GM21515 (cell line): ENCODE results near the gene CCDC188.

ENCODE experiments used
- ATAC-seq: cut with Tn5 transposase; IDR thresholded peaks from one replicate; pipeline ENCODE4 v1.9.1; 2021; ENCODE audit not compliant: unreplicated experiment

Gene CCDC188

DNA sequence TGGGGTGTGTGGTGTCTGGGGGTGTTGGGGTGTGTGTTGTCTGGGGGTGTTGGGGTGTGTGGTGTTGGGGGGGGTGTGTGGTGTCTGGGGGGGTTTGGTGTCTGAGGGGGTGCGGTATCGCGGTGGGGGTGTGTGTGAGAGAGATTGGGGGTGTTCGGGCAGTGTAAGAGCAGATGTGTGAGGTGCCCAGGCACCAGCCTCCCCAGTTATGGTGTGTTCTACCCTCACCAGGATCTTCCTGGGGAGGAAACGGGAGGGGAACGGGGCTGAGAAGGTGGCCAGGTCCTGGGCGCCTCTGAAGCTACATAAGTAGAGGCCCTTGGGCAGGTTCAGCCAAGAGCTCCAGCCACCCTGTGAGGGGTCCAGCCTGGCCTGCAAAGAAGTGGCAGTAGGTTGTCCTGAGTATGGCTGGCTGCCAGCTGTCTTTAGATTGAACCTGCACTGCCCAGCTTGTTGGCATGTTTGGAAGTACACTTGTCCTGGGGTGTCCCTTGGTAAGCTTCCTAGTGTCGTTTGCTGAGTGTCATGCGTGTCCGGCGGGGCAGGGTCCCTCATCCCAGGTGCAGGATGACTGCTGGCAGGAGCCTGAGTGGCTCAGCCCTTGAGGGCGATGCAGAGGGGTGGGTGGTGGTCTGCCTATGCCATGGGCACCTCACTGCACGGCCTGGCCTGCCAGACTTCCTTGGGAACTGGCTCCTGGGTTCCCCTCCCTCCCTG lies 27.3 kb downstream of the CCDC188 start:
- ATAC-seq = no peak

DNA sequence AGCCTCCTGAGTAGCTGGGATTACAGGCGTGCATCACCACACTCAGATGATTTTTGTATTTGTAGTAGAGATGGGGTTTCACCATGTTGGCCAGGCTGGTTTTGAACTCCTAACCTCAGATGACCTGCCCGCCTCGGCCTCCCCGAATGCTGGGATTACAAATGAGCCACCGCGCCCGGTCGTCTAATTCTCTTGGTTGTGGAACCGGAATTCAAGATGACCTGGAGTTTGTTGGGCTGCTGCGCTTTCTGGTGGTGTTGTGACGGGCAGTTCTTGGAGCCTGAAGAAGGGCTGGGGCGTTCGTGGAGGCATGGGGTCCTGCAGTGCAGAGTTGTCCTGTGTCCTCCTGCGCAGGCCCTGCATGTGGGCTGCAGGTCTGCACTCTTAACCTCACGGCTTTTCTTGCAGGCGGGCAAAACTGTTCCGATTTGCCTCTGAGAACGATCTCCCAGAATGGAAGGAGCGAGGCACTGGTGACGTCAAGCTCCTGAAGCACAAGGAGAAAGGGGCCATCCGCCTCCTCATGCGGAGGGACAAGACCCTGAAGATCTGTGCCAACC lies 28.9 kb downstream of the CCDC188 start:
- no peak for ATAC-seq

DNA sequence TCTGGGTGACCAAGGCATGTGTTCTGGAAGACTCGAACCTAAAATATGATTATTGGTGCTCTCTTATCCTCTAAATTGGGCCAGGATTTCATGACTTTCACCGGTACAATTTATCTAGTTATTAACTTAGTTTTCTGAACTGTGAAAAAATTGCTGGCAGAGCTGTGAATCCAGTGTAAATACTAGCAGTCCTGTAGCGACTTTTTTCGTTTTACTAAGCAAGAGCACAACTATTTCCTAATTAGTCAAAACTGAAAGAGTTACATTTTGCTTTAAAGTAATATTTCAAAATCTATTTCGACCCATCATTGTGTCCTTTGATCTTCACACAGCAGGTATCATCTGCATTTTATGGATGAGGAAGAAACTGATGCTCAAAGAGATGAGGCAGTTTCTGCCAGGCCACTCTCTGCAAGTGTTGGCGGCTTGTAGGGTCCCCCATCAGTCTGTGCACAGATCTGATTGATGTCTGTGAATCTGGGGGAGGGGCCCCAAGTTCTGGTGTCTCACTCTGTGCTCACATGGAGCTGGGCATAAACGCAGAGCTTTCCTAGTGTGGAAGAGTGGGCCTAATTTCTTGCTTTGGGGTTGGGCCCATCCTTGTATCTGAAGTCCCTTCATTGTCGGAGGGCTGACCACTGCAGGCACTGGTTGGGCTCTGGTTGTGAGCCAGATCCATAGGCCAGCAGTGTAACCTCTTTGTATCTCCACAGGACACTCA lies 32.4 kb downstream of the CCDC188 start:
- no peak for ATAC-seq

DNA sequence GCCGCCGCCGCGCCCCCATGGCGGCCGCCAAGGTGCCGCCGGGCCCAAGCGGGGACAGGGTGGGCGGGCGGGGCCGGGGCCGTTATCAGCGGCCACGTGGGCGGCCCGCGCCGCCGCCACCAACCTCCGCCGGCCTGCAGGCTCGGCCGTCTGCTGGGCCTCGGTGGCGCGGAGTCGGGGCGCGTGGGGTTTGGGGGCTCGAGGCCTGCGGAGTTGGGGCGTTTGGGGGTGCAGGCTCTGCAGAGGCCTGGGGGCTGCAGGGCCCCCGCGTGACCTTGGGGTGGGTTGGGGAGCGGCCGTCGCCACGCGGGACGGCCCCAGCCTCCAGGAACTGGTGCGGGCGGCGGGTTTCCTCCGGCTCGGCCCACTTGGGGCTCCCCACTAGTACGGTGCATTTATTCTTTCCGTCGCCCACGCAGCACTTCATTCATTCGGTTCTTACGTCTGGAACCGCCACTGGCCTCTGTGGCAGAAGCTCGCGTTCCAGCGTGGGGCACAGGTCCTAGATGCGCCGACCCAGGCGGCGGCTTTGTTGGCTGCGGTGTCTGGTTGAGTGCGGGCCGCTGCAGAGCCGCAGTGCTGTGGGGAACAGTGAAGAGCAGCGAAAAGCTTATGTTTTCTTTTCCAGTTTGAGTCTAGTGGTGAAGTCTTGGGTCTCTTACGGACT lies 33.1 kb downstream of the CCDC188 start:
- ATAC-seq = peak; percentile 20

DNA sequence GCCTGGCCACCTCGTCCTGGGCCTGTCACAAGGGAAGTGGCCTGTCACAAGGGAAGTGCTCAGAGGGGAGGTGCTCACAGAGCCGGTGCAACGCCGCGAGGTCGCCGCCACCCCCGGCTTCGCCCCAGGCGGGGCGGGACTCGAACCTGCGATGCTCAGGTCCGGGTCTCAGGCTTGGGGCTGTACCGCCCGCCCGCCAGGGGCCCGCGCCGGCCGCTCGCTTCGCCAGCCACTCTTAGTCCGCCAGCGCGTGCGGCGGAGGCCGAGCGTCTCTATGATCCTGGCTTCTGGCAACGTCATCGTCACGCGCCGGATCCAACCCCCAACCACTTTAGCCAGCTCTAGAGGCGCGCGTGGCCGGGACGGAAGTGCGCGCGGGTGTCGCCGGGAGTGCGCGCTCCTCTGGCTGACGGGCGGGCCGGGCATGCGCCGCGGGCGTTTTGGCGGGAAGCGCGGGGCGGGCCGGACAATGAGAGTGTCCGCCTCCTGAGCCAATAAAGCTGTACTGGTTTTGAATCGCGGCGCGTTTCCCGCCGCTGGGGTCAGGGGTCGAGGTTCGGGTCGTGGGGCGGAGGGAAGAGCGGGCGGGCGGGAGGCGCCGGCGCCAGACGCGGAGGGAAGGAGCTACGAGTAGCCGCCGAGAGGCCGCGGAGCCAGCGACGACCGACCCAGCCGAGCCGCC lies 33.8 kb downstream of the CCDC188 start, which contains the start of gene TRMT2A:
Gene TRMT2A, minus strand, starts transcription at position 276 of the 682 bp plus-strand sequence. CDS start 320 bp downstream, outside the sequence.
- ATAC-seq = peak; percentile 70

DNA sequence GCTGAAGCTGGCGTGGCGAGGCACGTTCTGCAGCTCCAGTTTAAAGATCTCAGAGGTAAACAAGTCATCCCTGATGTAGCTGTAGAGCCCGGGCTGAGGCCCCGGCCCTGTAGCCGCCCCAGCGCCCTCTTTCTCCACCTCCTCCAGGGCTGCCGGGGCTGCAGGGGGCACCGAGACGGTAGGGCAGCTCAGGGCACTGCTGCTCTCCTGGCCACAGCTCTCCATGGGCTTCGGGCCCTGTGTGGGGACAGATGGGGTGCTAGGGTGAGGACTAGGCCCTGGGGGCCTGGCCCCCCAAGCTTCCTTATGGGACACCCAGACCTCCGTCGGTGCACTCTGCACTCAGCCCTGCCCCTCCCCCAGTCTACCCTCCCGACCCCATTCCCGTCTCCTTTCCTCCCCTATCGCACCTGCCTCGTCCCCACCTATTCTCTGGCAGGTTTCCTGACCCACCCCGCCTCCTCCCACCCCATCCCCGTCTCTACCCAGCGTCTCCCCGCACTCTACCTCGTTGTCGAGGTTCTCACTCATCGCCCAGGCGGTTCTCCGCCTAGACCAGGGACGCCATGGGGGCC lies 34.4 kb downstream of the CCDC188 start:
- ATAC-seq = no peak

DNA sequence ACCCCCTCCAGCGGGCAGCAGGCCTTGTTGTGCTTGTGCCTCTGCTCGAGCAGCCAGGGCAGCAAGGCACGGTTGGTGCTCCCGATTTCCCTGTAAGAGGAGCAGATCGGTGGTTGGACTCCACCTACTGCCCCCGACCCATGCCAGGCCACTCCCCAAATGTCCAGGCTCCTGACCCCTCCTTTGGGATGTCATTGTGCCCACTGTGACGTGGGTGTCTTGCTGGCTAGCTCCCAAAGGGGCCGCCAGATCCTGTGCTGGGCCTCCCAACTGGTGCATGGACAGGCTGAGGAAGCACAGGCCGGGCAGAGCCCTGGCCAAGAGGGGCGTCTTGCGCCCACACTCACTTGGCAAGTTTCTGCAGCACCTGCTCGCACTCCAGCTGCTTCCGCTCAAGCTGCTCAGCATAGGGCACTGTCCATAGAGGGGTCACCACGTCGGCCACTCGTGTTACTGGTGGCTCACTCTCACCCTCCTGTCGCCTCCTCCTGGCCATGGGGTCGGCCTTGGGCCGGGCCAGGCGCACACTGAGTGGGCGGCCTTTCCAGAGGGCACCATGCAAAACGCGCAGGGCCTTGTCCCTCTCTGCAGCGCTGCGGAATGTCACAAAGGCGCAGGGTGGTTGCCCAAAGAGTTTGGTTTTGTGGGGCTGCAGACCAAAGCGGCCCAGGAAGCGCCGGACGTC lies 35.0 kb downstream of the CCDC188 start, which contains the start of gene RANBP1:
Gene RANBP1, plus strand, starts transcription at position 414 of the 685 bp plus-strand sequence. Its CDS starts 81 bp downstream, at position 495.
- no peak for ATAC-seq

DNA sequence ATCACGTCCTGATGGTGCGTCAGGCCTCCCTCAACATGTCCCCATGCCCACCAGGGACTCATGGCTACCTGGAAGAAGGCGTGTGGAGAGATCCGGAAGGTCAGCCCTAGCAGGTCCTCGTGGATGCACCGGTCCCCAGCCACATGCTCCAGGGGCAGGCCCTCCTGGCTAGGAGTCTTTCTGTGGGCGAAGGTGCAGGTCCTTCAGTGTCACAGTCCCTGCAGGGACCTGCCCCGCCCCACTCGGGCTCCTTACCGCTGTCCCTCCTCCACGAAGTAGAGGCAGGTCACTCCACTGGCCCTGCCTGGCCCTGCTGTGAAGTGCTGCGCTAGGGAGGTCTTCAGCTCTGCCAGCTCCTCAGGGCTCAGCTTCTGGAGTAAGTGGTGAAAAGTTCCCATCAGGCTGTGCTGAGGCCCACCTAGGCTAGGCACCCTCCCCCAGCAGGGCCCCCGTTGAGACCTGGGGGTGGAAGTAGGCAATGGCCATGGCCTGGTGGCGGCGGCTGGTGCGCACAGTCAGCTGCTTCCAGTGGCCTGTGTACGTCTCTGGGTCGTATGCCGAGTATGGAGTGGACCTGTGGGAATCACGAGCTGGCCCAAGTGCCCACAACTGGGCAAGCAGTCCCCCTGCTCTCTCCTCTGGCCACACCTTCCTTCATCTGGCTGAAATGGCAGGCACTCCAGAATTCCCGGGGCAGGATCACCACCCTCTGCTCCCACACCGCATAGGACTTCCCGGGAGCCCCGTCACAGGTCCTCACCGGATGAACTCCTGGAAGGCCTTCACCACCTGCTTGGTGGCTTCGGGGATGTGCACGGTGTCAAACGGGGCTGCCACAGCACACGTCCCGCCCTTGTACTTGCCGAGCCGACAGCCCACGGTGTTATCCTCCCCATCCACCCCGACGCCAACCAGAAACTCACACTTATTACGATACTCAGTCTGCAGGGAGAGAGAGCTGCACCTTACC lies 36.1 kb downstream of the CCDC188 start:
- no peak for ATAC-seq

DNA sequence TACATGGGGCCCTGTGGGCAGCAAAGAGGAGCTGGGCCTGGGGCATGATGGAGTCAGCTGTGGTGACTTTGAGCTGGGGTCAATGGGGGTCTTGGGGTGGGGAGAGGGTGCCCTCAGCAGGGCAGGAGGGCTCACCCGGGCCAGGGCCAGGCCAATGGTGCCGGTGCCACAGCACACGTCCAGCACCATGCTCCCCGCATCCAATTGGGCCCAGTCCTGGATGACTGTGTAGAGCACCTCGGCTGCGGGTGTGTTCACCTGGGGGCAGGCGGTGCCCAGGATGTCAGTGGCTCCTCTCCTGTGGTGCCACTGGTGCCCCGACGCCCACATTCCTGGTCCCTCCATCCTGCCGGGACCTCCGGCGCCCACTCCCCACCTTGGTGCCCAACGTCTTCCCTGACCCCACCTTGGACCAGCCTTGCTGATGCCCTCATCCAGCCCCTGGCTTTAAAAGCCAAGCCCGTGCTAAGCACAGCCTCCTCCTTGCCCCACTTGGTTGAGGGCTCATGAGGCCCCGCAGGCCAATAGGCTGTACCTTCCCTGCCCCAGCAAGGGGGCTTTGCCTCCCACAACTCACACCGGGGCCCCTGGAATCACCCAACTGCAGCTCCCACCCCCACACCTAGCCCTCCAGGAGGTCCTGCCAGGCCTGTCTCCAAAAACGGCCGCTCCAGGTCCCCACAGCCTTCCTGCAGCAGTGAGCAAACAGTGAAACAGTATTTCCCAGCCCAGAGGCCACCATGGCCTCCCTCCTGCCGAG lies 37.1 kb downstream of the CCDC188 start:
- ATAC-seq = no peak

DNA sequence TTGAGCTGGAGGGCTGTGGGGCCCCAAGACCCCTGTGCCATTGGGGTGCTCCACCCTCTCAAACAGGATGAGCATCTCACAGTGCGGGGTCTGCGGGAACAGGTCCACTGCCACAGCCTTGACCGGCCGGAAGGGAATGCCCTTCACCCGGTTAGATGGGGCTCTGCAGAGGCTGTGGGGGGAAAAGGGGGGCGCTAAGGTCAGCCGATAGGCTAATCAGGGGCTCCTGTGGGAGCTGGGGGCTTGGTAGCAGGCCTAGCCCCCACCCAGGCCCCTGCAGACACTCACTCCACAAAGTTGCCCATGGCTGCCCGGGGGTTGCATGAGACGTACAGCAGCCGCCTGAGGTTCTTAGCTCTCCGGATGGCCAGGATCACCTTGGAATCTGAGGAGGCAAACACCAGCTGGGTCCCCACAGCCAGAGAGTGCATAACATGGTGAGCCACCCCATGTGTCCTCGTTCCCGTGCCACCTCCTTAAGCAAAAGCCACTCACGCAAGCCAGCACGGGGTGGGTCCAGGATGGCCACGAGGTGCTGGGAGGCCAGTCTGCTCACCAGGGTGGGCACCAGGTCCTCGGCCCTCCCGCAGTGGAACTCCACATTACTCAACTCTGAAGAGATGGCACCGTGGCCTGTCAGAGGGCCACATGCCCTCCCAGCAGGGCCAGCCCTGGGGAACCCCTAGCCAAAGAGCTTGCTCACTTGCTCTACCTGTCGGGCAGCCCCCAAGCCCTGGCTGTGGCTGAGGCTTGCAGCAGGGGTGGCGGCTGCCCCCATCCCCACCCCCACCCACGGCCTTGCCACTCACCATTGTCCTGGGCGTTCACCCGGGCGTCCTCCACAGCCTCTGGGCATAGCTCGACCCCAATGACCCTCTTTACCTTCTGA lies 38.0 kb downstream of the CCDC188 start:
- no peak for ATAC-seq

DNA sequence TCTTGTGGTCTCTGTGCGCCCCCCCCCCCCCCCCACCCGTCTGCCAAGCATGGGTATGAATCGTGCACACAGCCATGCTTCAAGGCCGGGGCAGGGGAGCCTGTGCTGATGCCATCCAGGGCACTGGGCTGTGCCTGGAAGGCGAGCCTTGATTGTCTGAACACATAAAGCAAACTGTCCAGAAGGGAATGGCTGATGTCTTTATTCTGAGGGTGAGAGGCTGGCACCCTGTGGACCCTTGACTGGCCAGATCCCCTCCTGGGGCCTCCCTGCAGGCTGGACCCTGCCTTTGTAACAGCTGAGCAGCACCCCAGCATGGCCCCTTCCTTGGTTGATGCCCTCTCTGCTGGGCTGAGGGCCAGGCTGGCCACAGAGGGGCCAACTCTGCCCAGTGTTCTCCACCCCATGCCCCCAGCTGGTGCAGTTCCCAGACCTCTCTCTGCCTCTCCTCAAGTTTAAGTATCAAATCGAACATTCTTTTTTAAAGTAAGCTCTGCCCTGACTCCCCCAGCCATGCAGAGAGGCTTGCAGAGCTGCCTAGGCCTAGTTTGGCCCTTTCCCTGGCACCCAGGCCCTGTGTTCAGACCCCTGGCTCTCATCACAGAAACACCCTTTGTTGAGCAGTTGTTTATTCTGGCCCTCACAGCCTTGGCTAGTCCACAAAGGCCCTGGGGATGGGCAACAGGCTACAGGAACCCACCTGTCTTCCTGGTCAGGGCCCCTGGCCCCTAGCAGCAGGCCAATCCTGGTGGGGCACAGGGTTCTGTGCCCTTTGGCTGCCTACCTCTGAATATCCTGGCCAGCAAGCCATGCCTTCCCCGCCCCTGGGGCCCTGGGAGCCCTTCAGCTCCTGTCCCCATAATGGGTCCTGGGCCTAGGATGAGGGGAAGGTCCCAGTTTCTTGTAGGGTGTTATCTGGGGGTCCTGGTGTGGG lies 38.9 kb downstream of the CCDC188 start:
- ATAC-seq = no peak

DNA sequence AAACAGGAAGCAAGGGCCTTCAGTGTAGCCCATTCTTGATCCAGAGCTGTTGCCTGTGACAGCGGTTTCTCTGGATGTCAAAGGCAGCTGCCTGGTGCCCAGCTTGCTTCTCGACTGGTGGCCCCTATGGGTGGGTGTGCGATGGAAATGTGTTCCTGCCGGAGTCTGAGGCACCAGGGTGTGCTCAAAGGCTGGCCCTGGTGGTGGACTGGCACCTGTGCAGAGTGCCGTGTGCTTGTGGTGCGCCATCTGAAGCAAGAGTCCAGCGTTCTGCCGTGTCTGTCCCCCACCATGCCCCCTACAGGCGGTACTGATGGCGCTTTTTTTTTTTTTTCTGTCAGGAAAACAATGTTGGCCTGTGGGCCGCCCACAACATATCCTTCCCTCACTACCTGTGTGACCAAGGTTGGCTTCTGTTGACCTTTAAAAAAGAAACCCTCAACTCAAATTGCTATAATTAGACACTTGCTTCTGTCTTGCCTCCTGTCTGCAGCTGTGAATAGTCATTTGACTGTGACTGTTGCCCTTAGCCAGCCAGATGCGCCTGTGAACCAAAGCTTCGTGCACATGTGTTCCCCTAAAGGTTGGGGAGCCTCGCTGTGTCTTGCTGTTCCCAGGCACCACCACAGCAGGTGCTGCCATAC lies 39.7 kb downstream of the CCDC188 start:
- no peak for ATAC-seq

DNA sequence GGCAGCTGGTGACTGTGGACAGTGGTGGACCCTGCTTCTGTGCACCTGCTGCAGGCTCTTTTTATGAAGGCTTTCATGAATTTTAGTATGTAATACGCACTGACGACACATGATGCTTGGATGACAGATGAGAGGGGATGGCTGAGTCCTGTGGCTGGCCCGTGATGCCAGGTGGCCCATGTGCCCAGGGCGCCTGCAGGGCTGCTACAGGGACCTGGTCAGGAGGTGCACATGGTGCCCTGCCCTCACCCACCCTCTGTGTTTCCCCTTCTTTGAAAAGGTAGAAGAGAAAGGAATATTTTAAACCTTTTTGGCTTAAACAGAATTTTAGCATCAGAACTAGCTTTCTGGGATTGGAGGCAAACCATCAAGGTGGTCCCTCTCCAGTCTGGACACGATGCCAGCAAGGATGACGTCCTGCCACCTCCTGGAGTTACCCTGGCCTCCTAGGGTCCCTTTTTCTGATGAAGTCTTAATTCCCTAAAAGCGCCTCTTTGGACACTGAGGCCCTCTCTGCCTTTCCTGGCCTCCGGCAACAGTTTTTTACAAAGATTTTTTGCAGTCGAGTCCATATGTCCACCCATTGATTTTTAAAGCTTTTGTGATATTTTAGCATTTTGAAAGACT lies 40.4 kb downstream of the CCDC188 start:
- ATAC-seq = no peak

DNA sequence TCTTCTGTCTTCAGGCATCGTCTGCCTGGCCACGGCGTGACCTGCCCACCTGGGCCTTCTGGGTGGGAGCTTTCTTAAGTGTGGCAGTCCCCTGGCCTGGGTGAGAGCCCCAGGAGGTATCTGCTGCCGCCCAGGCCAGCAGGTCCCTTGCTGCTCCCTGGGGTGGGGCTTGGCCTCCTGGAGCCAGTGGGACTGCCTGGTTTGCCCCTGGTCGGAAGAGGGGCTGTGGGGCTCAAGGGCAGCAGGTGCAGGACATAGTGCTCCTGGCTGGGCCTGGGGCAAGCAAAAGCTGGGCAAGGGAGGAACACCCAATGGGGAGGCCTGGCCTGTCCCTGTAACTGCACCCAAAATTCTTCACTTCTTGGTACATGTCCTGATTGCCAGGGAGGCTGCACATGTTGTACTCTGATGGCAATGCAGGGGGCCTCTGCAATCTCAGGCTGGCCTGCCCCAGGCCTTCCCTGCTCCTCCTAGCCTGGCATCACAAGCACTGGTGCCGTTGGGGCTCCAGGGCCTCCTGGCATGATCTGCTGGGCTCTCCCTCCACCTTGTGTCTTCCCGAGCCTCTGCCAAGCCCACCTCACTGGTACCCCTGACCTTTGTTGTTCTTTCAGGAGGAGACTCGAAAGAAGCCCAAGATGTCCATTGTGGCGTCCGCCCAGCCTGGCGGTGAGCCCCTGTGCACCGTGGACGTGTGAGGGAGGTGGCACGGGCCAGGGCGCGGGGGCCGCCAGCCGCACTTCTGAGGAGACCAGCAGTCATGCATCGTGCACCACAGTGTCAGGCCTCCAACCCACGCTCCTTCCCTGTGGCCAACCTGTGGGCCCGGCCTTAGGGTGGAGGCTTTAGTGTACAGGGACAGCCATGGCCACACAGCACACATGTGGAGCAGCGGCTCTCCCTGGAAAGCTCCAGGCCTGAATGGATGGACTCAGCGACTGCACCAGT lies 41.2 kb downstream of the CCDC188 start:
- ATAC-seq = no peak
